Calu3 (cell line): ENCODE data around the gene NFU1. TPM values are rescaled to one million over a fixed set of nuclear protein-coding genes. Genes with fewer than 3 reads are reported as not detected.

ENCODE experiments used
- BruUV-seq: library from RNA; stranded (reverse); fragments of 400-500 nt; replicated peaks from 2 replicates; lab custom pipeline; 2021; lab: Mats Ljungman, UMichigan
- CTCF ChIA-PET: fragments of 300-600 bp; sonication (Branson Sonifier 250); formaldehyde crosslinking; loops from one replicate; lab custom pipeline; 2022; ENCODE audit warnings: antibody characterized with exemption; lab: Charles Lee
- DNase-seq: peaks from one replicate; pipeline ENCODE4 v3.0.0; 2022
- H3K27ac Mint-ChIP-seq: one replicate; pipeline ENCODE4 v1.8.0; 2022; ENCODE audit warnings: mixed read lengths; ENCODE audit not compliant: unreplicated experiment
- H3K27me3 Mint-ChIP-seq: one replicate; pipeline ENCODE4 v1.8.0; 2022; ENCODE audit warnings: mixed read lengths; ENCODE audit not compliant: unreplicated experiment
- H3K36me3 Mint-ChIP-seq: one replicate; pipeline ENCODE4 v1.8.0; 2022; ENCODE audit warnings: mild to moderate bottlenecking, moderate library complexity, mixed read lengths; ENCODE audit not compliant: insufficient read depth, unreplicated experiment
- H3K4me1 Mint-ChIP-seq: one replicate; pipeline ENCODE4 v1.8.0; 2022; ENCODE audit warnings: mild to moderate bottlenecking, low read depth, mixed read lengths; ENCODE audit not compliant: unreplicated experiment
- H3K4me3 Mint-ChIP-seq: one replicate; pipeline ENCODE4 v1.8.0; 2022; ENCODE audit warnings: mild to moderate bottlenecking, low read depth, moderate library complexity, mixed read lengths; ENCODE audit not compliant: unreplicated experiment
- H3K9me3 Mint-ChIP-seq: one replicate; pipeline ENCODE4 v1.8.0; 2022; ENCODE audit warnings: low read depth, mixed read lengths; ENCODE audit not compliant: unreplicated experiment
- intact Hi-C: fragments of 100-400 bp; cut with micrococcal nuclease; formaldehyde crosslinking; loops from one replicate; pipeline ENCODE4 v1.10.0; 2022; ENCODE audit not compliant: unreplicated experiment
- total RNA-seq: library from RNA; stranded (reverse); gene quantifications from 2 replicates; pipeline ENCODE4 v1.2.3, GENCODE V29; 2022
- TF ChIP-seq, protein P1 (sequence below): fragments of 200-600 bp; IDR thresholded peaks from one replicate; pipeline ENCODE4 v1.8.0; 2022; ENCODE audit warnings: antibody characterized with exemption; ENCODE audit not compliant: unreplicated experiment

NFU1 gene
- total RNA-seq, 1 experiment from 2014 or later = 23.4 TPM

DNA sequence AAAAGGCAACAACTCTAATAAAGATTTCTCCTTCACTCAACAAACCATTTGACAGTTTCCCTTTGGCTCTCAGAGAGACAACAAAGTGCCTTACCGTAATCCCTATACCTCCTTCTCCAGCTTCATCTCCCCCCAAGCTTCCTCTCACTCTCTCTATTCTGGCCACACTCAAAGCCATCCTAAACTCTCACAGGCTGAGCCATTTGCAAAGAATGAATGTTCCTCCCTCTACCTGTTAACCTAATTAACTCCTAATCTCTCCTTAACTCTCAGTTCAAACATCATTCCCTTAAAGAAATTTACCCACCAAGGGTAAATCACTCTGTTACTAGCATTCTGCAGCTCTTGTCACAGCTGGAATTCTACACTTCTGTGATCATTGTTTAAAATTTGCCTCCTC is 88.5 kb downstream of the NFU1 start:
- Mint-ChIP-seq H3K27me3 (no peaks in the 10 kb centered on the region), H3K4me1 (no peaks in the 10 kb centered on the region), H3K27ac (peak overlapping the region; percentile 1), H3K9me3 (no peaks in the 10 kb centered on the region), H3K4me3 (no peak overlapping the region), H3K36me3 (peaks cover 80% of the 10 kb centered on the region)
- DNase-seq = no peak
- TF ChIP-seq, protein P1, sequence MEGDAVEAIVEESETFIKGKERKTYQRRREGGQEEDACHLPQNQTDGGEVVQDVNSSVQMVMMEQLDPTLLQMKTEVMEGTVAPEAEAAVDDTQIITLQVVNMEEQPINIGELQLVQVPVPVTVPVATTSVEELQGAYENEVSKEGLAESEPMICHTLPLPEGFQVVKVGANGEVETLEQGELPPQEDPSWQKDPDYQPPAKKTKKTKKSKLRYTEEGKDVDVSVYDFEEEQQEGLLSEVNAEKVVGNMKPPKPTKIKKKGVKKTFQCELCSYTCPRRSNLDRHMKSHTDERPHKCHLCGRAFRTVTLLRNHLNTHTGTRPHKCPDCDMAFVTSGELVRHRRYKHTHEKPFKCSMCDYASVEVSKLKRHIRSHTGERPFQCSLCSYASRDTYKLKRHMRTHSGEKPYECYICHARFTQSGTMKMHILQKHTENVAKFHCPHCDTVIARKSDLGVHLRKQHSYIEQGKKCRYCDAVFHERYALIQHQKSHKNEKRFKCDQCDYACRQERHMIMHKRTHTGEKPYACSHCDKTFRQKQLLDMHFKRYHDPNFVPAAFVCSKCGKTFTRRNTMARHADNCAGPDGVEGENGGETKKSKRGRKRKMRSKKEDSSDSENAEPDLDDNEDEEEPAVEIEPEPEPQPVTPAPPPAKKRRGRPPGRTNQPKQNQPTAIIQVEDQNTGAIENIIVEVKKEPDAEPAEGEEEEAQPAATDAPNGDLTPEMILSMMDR = no peak
- intact Hi-C loops = no loop called here
- CTCF ChIA-PET = no interaction called here
- no TSS peak for BruUV-seq

Other genes starting within 250 kb of the NFU1 start
- gene GFPT1, start 50.2 kb downstream of the NFU1 start, total RNA-seq = 98.0 and 110 TPM in 2 replicates
- 46.7 and 60.1 TPM in 2 replicates for gene AAK1, start 206.3 kb upstream of the NFU1 start, total RNA-seq